T-helper 17 cell (primary cell): ENCODE results near the gene SIX3. TPM values are rescaled to one million over a fixed set of nuclear protein-coding genes. Genes with fewer than 3 reads are reported as not detected.

ENCODE experiments used
- ATAC-seq: fragments of 150-1000 bp; cut with Tn5 transposase; 2 replicates; pipeline ENCODE4 v1.10.0; 2021; ENCODE audit warnings: mild to moderate bottlenecking, moderate library complexity
- DNase-seq, 3 donors: peaks; one replicate each; pipeline versions ENCODE4 v3.0.0 to v3.0.0-alpha.2; 2020 to 2021
- H3K9me3 ChIP-seq: one replicate; pipeline ENCODE4 v1.7.0; 2013; ENCODE audit warnings: low read length, mild to moderate bottlenecking; ENCODE audit not compliant: control insufficient read depth, poor library complexity, severe bottlenecking
- H3K27ac Mint-ChIP-seq: one replicate; pipeline ENCODE4 v1.8.0; 2022; ENCODE audit warnings: mild to moderate bottlenecking, moderate library complexity, mixed read lengths
- H3K27me3 Mint-ChIP-seq: one replicate; pipeline ENCODE4 v1.8.0; 2022; ENCODE audit warnings: mixed read lengths
- H3K36me3 Mint-ChIP-seq: one replicate; pipeline ENCODE4 v1.8.0; 2022; ENCODE audit warnings: low read depth, mixed read lengths
- H3K4me1 Mint-ChIP-seq: one replicate; pipeline ENCODE4 v1.8.0; 2022; ENCODE audit warnings: mild to moderate bottlenecking, mixed read lengths
- H3K4me3 Mint-ChIP-seq: one replicate; pipeline ENCODE4 v1.8.0; 2022; ENCODE audit warnings: mild to moderate bottlenecking, moderate library complexity, mixed read lengths
- total RNA-seq, 4 donors: library from RNA in 2 of 4; stranded (reverse) in 2 of 4; gene quantifications; one replicate each; pipeline ENCODE4 v1.2.3 and lab custom pipeline; 2022 to 2026

Gene SIX3
- total RNA-seq, 2 donors from 2014 or later: not detected

DNA sequence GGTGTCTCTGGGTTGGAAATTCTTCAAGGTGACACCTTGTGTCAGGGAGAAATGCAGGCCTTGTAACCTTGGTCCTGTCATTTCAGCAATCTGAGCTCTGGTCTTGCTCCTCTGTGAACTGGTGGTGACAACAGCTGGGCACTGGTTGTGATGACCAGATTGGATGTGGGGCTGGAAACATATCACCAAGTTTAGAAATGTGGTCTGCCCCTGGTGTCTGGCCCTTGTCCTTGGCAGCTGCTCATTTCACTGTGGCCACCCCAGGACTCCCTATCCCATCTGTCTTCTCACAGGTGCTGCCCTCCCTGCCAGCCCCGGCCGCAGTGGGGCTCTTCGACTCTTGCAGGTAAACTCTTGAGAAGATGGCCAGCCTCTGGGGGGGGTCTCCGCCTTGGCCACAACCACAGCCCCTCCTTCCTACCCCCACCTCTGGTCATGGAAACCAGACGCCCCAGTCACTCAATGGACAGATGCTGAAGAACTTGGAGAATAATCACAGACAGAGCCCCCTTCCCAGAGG lies 20.7 kb downstream of the SIX3 start:
- H3K4me3 Mint-ChIP-seq: no peak overlapping the region
- no peak for DNase-seq
- no peak overlapping the region for H3K27ac Mint-ChIP-seq
- ATAC-seq: no peak
- H3K4me1 Mint-ChIP-seq: peaks cover 2% of the 10 kb centered on the region
- H3K27me3 Mint-ChIP-seq: peaks cover 88% of the 10 kb centered on the region
- H3K9me3 ChIP-seq: no peaks in the 10 kb centered on the region
- no peaks in the 10 kb centered on the region for H3K36me3 Mint-ChIP-seq

DNA sequence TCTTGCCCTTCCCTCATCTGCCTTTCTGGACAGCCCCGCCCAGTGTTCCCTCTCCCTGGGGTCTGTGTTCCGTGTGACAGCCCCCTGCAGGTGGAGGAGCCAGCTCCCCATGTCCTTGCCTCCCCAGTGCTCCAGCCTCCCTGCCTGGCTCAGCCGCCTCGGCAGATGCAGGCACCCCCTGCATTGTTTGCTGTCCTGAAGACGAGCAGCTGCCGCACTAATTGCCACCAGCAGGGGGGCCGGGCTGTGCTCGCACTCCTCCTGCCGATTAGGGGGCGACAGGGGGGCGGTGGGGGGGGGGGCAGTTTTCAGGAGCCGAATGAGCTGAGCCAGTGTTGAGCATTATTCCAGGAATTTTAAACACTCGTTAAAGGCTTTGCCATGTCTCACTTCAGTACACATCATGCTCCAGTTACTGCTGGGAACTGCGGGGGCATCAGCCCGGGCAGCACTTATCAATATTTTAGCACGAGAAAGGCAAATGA lies 23.3 kb downstream of the SIX3 start:
- no peaks in the 10 kb centered on the region for H3K9me3 ChIP-seq
- ATAC-seq: no peak
- no peaks in the 10 kb centered on the region for H3K4me1 Mint-ChIP-seq

DNA sequence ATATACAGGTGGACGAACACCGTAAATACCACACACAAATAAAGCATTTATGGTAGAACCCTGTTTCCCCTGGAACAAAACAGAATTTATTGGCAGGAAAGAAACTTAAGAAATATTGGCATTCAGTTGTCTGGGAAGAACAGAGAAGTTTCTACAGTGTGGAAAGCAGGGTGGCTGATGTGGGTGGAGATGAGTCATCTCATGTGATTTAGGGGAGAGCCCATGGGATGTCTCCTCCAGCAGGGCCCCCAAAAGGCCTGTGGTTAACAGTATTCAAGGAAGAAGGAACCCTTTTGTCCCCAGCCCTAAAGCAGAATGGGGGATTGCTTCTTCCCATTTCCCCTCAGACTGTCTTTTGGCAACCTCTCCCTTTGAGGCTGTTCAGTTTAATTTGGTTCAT lies 24.2 kb downstream of the SIX3 start:
- no peak overlapping the region for H3K4me3 Mint-ChIP-seq
- H3K4me1 Mint-ChIP-seq: no peaks in the 10 kb centered on the region
- H3K27me3 Mint-ChIP-seq: peaks cover 82% of the 10 kb centered on the region
- no peak overlapping the region for H3K27ac Mint-ChIP-seq
- DNase-seq: no peak
- H3K36me3 Mint-ChIP-seq: peaks cover 9% of the 10 kb centered on the region
- H3K9me3 ChIP-seq: no peaks in the 10 kb centered on the region
- no peak for ATAC-seq

More for the DNA sequence above, 23.3 kb downstream of the SIX3 start:
- Mint-ChIP-seq H3K27me3 (peaks cover 83% of the 10 kb centered on the region), H3K4me3 (no peak overlapping the region), H3K36me3 (peaks cover 9% of the 10 kb centered on the region), H3K27ac (no peak overlapping the region)
- no peak for DNase-seq

DNA sequence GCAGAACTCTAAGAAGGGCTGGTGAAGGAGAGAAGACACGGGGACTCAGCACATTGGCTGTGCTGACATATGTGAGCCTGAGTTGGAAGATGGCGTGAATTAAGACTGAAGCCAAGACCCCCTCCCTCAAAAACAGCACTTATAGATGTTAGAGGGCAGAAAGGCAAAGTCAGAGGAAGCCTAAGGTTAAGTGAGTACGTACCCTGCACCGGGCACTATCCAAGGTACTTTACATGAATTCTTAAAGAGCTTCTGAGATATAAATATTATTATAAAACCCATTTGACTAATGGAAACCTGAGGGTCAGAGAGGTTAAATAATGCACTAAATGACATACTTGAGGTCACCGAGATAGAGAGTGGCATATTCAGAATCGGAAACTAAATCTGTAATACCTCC lies 25.6 kb downstream of the SIX3 start:
- no peaks in the 10 kb centered on the region for H3K4me1 Mint-ChIP-seq

DNA sequence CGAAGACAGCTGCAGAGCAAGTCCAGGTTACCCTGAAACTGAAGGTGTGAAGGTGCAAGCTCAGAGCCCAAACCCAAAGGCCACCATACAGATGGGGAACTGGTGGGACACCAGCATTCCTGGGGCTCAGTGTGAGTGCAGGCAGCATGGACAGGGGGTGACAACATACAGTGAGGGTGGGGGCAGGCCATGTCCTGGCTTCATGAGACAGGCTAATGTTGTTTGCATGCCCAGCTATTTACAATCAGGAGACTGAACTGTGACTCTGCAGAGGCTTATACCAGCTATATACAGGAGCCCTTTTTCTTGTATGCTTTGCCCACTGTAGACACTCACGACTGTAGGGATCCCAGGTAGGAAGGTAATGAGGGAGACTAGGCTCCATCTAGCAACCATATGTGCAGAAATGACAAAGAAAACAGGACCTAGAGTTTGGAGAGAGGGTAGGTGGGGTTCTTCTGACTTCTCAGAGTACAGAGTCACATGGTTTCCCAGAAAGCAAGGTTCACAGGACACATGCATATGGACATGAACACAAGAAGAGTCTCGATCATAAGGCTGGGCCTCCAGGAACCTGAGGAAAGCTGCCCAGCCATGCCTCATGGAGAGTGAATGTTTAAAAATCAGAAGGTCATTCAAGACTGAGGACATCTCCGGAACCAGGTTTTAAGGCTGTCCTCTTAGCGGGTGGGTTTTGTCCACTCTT lies 26.4 kb downstream of the SIX3 start:
- H3K36me3 Mint-ChIP-seq: peaks cover 9% of the 10 kb centered on the region
- no peak for ATAC-seq
- peaks cover 4% of the 10 kb centered on the region for H3K4me1 Mint-ChIP-seq

More for the DNA sequence above, 25.6 kb downstream of the SIX3 start:
- DNase-seq (no peak), ATAC-seq (no peak)
- H3K4me3 Mint-ChIP-seq: no peak overlapping the region
- H3K36me3 Mint-ChIP-seq: peaks cover 9% of the 10 kb centered on the region
- H3K27me3 Mint-ChIP-seq: peaks cover 79% of the 10 kb centered on the region
- no peak overlapping the region for H3K27ac Mint-ChIP-seq
- no peaks in the 10 kb centered on the region for H3K9me3 ChIP-seq

DNA sequence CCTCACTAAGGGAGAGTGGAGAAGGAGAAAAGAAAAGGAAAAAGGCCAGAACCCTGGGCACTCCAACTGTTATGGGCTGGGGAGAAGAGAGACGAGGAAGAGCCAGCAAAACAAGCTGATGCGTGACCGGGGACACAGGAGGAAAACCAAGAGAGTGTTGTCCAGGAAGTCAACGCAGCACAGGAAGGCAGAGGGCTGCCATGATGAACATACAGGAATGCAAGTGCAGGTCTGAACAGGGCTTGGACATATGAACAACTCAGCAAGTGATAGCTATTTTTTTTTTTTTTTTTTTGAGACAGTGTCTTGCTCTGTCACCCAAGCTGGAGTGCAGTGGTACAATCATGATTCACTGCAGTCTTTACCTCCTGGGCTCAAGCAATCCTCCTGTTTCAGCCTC lies 28.4 kb downstream of the SIX3 start:
- Mint-ChIP-seq H3K4me3 (no peak overlapping the region), H3K27me3 (peaks cover 61% of the 10 kb centered on the region), H3K4me1 (peaks cover 4% of the 10 kb centered on the region), H3K36me3 (peaks cover 9% of the 10 kb centered on the region), H3K27ac (no peak overlapping the region)
- ATAC-seq: no peak
- no peaks in the 10 kb centered on the region for H3K9me3 ChIP-seq
- no peak for DNase-seq

More for the DNA sequence above, 26.4 kb downstream of the SIX3 start:
- H3K9me3 ChIP-seq: no peaks in the 10 kb centered on the region
- DNase-seq: no peak
- H3K27me3 Mint-ChIP-seq: peaks cover 76% of the 10 kb centered on the region
- H3K27ac Mint-ChIP-seq: no peak overlapping the region
- no peak overlapping the region for H3K4me3 Mint-ChIP-seq

DNA sequence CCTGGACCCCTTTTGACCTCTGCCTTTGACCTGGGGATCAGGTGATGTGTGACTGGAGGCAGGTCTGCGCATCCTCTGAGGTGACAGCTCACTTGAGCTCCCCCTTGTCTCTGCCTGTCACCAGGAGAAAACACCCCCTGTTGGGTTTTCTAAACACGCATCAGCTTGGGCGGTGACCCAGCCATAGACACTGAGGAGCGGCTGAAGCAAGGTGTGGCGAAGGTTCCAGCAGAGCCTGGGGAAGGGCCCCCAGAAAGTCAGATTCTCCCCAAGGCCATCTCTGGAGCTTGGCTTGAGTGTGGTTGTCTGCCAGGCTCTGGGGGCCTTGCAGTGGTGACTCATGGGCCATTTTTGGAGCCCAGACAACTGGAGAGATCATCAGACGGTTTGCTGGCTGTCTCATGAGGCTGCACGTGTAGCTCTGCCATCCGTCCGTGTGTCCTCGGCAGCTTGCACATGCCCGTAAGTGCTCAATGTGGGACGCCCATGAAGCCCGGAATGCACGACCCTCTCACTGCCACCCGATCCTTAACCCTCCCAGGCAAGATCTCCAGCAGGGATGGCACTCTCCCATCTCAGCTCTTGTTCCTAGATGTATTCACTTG lies 29.4 kb downstream of the SIX3 start:
- Mint-ChIP-seq H3K4me3 (no peak overlapping the region), H3K4me1 (peaks cover 4% of the 10 kb centered on the region)
- ATAC-seq: no peak

DNA sequence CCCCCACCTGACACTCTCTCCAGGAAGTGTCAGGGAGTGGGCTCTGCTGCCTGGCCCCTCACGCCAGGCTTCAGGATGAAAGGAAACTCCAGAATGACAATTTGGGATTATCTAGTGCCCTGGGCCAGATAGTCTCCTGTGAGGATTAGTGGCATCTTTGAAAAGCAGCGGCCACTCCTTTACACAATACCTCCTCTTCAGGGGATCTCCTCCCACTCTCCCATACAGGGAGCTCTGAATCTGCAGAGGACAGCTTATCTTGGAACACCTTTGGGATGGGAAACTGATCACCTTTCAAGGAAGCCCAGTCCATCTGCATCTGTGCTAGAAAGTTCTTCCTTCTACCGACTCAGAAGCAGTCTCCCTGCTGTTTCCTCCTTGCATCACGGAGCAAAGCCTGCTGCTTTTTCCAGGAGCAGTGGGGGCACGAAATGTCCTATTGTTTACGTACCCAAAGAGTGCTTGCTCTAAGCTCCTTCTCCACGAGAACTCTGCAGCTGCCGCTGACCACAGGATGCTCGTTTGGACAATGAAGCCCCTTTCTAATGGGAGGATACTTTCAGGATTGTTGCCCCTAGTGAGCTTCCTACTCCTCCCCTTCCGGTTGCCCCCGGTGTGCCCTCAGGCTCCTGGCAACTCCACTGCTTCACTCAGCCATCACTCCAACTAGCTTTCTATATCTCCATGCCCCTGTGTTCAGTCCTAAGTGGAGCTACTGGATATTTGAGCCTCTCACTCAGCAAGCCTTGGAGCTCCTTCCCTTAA lies 31.5 kb downstream of the SIX3 start:
- peaks cover 13% of the 10 kb centered on the region for H3K36me3 Mint-ChIP-seq
- peaks cover 50% of the 10 kb centered on the region for H3K27me3 Mint-ChIP-seq
- no peak overlapping the region for H3K4me3 Mint-ChIP-seq
- ATAC-seq (no peak), DNase-seq (no peak)
- peaks cover 5% of the 10 kb centered on the region for H3K4me1 Mint-ChIP-seq
- no peaks in the 10 kb centered on the region for H3K9me3 ChIP-seq
- H3K27ac Mint-ChIP-seq: no peak overlapping the region

More for the DNA sequence above, 29.4 kb downstream of the SIX3 start:
- DNase-seq: no peak
- Mint-ChIP-seq H3K36me3 (peaks cover 9% of the 10 kb centered on the region), H3K27me3 (peaks cover 55% of the 10 kb centered on the region), H3K27ac (peak overlapping the region; percentile 39)
- no peaks in the 10 kb centered on the region for H3K9me3 ChIP-seq

DNA sequence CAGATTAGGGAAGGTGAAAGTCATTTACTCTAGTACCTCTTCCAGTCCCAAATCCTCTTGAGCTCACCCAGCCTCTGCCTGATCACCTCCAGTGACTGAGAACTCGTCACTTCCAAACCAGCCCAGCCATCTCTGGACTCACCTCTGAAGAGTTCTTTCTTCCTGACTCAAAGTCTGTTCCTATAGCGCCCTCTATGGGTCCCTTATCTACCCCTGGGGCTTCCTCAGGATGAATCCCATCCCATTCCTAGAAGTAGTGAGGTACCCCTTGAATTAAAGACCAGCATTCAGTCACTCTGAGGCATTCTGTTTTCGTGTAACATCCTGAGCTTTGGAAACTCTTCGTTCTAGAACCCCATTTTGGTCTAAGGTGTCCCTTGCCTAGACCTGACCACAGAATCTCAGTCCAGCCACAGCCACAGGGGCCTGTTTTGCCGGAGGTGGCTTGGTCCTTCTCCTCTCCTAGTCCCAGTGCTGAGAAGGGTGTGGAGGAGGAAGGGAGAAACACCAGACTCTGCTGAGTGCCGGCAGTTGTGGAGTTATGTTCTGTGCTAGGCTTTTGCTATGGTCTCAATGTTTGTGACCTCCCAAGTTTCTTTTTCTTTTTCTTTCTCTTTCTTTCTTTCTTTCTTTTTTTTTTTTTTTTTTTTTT lies 32.7 kb downstream of the SIX3 start:
- no peaks in the 10 kb centered on the region for H3K9me3 ChIP-seq
- H3K4me3 Mint-ChIP-seq: no peak overlapping the region
- peaks cover 53% of the 10 kb centered on the region for H3K27me3 Mint-ChIP-seq
- DNase-seq: no peak
- ATAC-seq: no peak
- peaks cover 6% of the 10 kb centered on the region for H3K4me1 Mint-ChIP-seq
- peaks cover 13% of the 10 kb centered on the region for H3K36me3 Mint-ChIP-seq
- no peak overlapping the region for H3K27ac Mint-ChIP-seq

DNA sequence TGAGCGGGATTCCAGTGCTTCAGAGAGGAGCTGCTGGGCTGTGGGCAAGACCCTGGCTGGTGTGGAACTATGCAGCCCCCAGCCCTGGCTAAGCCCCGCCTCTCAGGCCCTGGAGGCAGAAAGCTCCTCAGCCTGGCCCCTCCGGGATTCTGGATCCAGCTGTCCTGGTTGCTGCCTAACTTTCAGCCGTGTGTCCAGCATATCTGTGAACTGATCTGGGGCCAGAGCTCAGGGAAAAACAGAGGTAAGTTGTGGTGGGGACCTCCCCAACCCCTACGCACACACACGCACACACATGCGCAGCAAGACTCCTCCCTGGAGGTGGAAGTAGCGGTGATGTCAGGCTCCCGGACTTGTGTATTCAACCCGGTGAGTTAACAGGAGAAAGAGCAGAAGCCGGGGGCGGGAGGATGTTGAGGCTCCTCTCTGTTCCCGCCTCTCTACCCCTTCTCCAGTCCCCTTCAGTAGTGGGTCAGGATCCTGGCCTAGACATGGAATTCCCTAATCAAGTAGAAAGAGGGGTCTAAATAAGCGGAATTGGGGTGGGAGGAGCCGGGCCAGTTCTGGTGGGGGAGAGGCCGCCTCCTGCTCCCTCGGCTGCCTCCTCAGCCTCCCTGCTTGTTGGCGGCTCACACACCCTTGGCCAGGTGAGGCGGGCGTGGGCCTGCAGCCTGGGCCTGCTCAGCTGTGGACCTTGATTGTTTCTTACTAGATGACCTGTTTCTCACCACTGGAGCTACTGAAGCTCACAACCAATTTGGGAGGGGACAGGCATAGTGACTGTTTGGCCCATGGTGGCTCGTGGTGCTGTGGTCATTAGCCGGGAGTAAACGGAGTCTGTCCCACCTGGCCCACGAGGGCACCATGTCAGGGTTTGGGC lies 34.3 kb downstream of the SIX3 start:
- no peak for ATAC-seq

DNA sequence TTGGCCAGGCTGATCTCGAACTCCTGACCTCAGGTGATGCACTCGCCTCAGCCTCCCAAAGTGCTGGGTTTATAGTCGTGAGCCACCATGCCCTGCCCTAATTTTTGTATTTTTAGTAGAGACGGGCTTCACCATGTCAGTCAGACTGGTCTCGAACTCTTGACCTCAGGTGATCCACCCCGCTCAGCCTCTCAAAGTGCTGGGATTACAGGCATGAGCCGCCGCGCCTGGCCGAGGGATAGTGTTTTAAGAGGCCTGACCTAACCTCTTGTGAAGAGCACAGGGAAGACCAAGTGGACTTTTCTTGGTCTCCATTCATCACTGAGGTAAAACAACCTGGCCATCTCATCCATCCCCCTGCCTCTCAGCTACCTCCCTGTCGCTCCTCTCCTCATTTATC lies 38.1 kb downstream of the SIX3 start:
- DNase-seq (no peak), ATAC-seq (no peak)
- no peaks in the 10 kb centered on the region for H3K9me3 ChIP-seq
- H3K4me1 Mint-ChIP-seq: peaks cover 7% of the 10 kb centered on the region
- H3K27me3 Mint-ChIP-seq: peaks cover 56% of the 10 kb centered on the region
- H3K36me3 Mint-ChIP-seq: peaks cover 6% of the 10 kb centered on the region
- no peak overlapping the region for H3K4me3 Mint-ChIP-seq
- H3K27ac Mint-ChIP-seq: no peak overlapping the region

More for the DNA sequence above, 34.3 kb downstream of the SIX3 start:
- no peak for DNase-seq
- no peaks in the 10 kb centered on the region for H3K9me3 ChIP-seq
- H3K4me1 Mint-ChIP-seq: peaks cover 6% of the 10 kb centered on the region
- H3K4me3 Mint-ChIP-seq: peak overlapping the region; percentile 60
- H3K27me3 Mint-ChIP-seq: peaks cover 50% of the 10 kb centered on the region
- peaks cover 6% of the 10 kb centered on the region for H3K36me3 Mint-ChIP-seq
- H3K27ac Mint-ChIP-seq: peak overlapping the region; percentile 19
